Thoracic aorta (tissue), 2 donors: Measurements from ENCODE around the gene GPLD1. TPM values are rescaled to one million over a fixed set of nuclear protein-coding genes. Genes with fewer than 3 reads are reported as not detected.

ENCODE experiments used
- ATAC-seq: fragments of 150-250 bp; one replicate; pipeline ENCODE4 v1.8.0; 2017; ENCODE audit warnings: low read depth; ENCODE audit not compliant: insufficient number of reproducible peaks, low FRiP score
- DNase-seq: peaks from one replicate; pipeline ENCODE4 v3.0.0-alpha.2; 2020; ENCODE audit warnings: low spot score
- H3K27ac ChIP-seq, 2 donors: fragments of 200-600 bp; sonication (generic); 1 replicate in 1 of 2; 2 replicates in 1 of 2; pipeline ENCODE4 v1.5.1; 2016; ENCODE audit warnings: mild to moderate bottlenecking in 2 of 2, moderate library complexity in 2 of 2
- H3K27me3 ChIP-seq: fragments of 200-600 bp; sonication (generic); replicated peaks from 2 replicates; pipeline ENCODE4 v1.6.0; 2016; ENCODE audit warnings: mild to moderate bottlenecking; ENCODE audit not compliant: insufficient read depth
- H3K36me3 ChIP-seq: fragments of 200-600 bp; sonication (generic); one replicate; pipeline ENCODE4 v1.5.1; 2016
- H3K4me1 ChIP-seq, 2 donors: fragments of 200-600 bp; sonication (generic); 1 replicate in 1 of 2; 2 replicates in 1 of 2; pipeline versions ENCODE4 v1.5.1 to v1.6.0; 2016; ENCODE audit warnings: low read depth in 2 of 2, mild to moderate bottlenecking in 1 of 2; ENCODE audit not compliant: control insufficient read depth in 1 of 2
- H3K4me3 ChIP-seq: fragments of 200-600 bp; sonication (generic); 2 replicates; pipeline ENCODE4 v1.5.1; 2016; ENCODE audit warnings: mild to moderate bottlenecking
- H3K9me3 ChIP-seq: fragments of 200-600 bp; sonication (generic); 2 replicates; pipeline ENCODE4 v1.5.1; 2016
- CTCF ChIP-seq: fragments of 200-600 bp; sonication (generic); IDR thresholded peaks from one replicate; pipeline ENCODE4 v1.5.1; 2019; ENCODE audit warnings: antibody characterized with exemption
- total RNA-seq, 2 donors: library from RNA; depleted of rRNA; stranded (reverse); fragments of >200 nt; gene quantifications; one replicate each; pipeline versions ENCODE4 v1.1.0 to v1.2.3, GENCODE V29; 2016

Gene GPLD1
- total RNA-seq, 2 donors from 2014 or later, result 22.3 to 30.3 TPM

GRCh38 chr6:24397631-24398030 is 91.7 kb downstream of the GPLD1 start:
- no peak for ATAC-seq

GRCh38 chr6:24396824-24397223 is 92.6 kb downstream of the GPLD1 start:
- H3K27ac ChIP-seq, result no peak overlapping the region
- H3K9me3 ChIP-seq, result peaks cover 3% of the 10 kb centered on the region
- no peaks in the 10 kb centered on the region for H3K4me1 ChIP-seq
- no peak for ATAC-seq
- H3K36me3 ChIP-seq, result no peaks in the 10 kb centered on the region
- TF ChIP-seq CTCF, result no peak
- no peaks in the 10 kb centered on the region for H3K27me3 ChIP-seq
- no peak overlapping the region for H3K4me3 ChIP-seq
- DNase-seq, result no peak

More at GRCh38 chr6:24397631-24398030, 91.7 kb downstream of the GPLD1 start:
- no peaks in the 10 kb centered on the region for H3K36me3 ChIP-seq
- no peak for DNase-seq
- no peaks in the 10 kb centered on the region for H3K27me3 ChIP-seq
- peaks cover 3% of the 10 kb centered on the region for H3K9me3 ChIP-seq
- no peak overlapping the region for H3K27ac ChIP-seq
- peaks cover 0 to 4% of the 10 kb centered on the region in 2 donors for H3K4me1 ChIP-seq
- TF ChIP-seq CTCF, result no peak
- H3K4me3 ChIP-seq, result no peak overlapping the region

DNA sequence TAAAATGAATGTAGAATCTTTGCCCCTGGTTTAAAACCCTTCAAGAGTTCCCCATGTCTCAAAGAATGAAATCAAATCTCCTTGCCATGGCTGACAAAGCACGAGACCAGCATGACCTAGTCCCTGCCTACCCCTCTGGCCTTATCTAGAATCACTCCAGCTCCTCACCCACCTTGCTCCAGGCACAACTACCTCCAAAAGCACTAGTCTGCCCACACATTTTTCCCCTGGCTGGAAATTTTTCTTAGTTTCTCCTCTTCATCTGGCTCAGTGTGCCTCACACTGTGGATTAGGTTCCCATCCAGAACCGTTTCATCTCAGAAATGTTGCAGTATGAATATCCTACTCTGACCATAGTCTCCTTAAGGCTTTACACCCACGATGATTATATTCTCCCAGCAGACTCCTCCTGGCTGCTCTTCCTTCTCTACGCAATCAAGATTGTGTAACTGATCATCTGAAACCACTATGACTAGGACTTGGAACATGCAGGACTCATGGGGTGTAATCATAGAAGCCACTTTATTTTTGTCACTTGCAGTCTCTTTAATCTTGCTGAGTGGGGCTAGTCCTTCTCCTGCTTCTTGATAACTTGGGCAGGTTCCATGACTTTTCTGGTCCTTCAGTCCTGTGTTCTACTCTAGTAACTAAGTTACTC is 94.5 kb downstream of the GPLD1 start:
- DNase-seq (no peak), ATAC-seq (no peak)
- no peaks in the 10 kb centered on the region for H3K36me3 ChIP-seq
- no peaks in the 10 kb centered on the region for H3K27me3 ChIP-seq
- TF ChIP-seq CTCF, result no peak
- H3K27ac ChIP-seq, result no peak overlapping the region
- H3K4me3 ChIP-seq, result no peak overlapping the region
- no peaks in the 10 kb centered on the region for H3K4me1 ChIP-seq
- H3K9me3 ChIP-seq, result peaks cover 3% of the 10 kb centered on the region

- DNase-seq (no peak), ATAC-seq (no peak)
- H3K27me3 ChIP-seq, result no peaks in the 10 kb centered on the region
- TF ChIP-seq CTCF, result no peak
- no peaks in the 10 kb centered on the region for H3K4me1 ChIP-seq
- H3K27ac ChIP-seq, result no peak overlapping the region
- H3K36me3 ChIP-seq, result no peaks in the 10 kb centered on the region
- H3K9me3 ChIP-seq, result peaks cover 3% of the 10 kb centered on the region
- H3K4me3 ChIP-seq, result no peak overlapping the region
Observed at GRCh38 chr6:24394061-24394779, 95.2 kb downstream of the GPLD1 start.

DNA sequence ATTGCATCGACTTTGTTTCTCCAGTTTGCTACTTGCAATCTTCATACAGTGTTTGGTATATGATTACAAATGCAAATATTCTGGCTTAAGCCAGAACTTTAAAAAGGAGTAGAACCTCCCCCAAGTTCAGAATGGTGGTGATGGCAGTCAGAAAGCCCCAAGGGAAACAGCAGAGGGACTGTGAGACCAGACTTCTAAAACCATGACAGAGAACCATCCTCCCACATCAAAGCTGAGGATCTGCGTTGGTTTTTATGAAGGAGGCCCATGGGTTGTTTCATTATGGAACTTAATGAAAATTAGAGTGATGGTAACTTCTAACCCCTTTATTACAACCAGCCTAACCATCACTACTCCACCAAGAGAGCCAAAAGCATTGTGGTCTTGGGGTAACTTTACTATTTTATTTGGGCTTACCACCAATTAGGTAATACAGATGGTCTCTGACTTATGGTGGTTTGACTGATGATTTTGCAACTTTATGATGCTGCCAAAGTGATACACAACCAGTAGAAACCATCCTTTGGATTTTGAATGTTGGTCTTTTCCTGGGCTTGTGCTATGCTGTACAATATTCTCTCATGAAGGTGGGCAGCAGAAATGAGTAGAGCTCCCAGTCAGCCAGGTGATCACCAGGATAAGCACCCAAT is 97.5 kb downstream of the GPLD1 start:
- Histone ChIP-seq H3K4me3 (no peak overlapping the region), H3K27me3 (no peaks in the 10 kb centered on the region), H3K27ac (no peak overlapping the region), H3K36me3 (no peaks in the 10 kb centered on the region), H3K4me1 (no peaks in the 10 kb centered on the region), H3K9me3 (peaks cover 3% of the 10 kb centered on the region)
- no peak for ATAC-seq
- no peak for DNase-seq
- no peak for TF ChIP-seq CTCF
